HG03103 (cell line): ENCODE results near the gene CCDC78.
"Not testable (repeated sequence)": the region's sequence is repeated elsewhere in the genome, so short reads cannot be mapped to it uniquely, and the experiment has no call there.

Experiments
- ATAC-seq: cut with Tn5 transposase; IDR thresholded peaks from one replicate; pipeline ENCODE4 v1.9.1; 2021; ENCODE audit warnings: low read depth; ENCODE audit not compliant: unreplicated experiment

The CCDC78 gene

GRCh38 chr16:700684-701584 is 25.3 kb downstream of the CCDC78 start:
- ATAC-seq = no peak

GRCh38 chr16:698911-699671 is 27.2 kb downstream of the CCDC78 start:
- no peak for ATAC-seq

- ATAC-seq = no peak
Observed at GRCh38 chr16:695355-696089, 30.7 kb downstream of the CCDC78 start.

- no peak for ATAC-seq
Observed at GRCh38 chr16:694863-695354, 31.3 kb downstream of the CCDC78 start.

- ATAC-seq = no peak
Observed at GRCh38 chr16:694187-694862, 31.9 kb downstream of the CCDC78 start.

- ATAC-seq = no peak
Observed at GRCh38 chr16:693766-694165, 32.5 kb downstream of the CCDC78 start.

- no peak for ATAC-seq
Observed at GRCh38 chr16:693364-693763, 32.9 kb downstream of the CCDC78 start.

- no peak for ATAC-seq
Observed at GRCh38 chr16:692356-693108, 33.7 kb downstream of the CCDC78 start.

- not testable (repeated sequence) for ATAC-seq
Observed at GRCh38 chr16:691242-691641, 35.0 kb downstream of the CCDC78 start.

- ATAC-seq = no peak
Observed at GRCh38 chr16:689175-689897, 36.9 kb downstream of the CCDC78 start.

- no peak for ATAC-seq
Observed at GRCh38 chr16:687499-687898, 38.7 kb downstream of the CCDC78 start.

- no peak for ATAC-seq
Observed at GRCh38 chr16:686459-687260, 39.6 kb downstream of the CCDC78 start.

GRCh38 chr16:685967-686366 is 40.3 kb downstream of the CCDC78 start:
- no peak for ATAC-seq

GRCh38 chr16:684961-685696 is 41.1 kb downstream of the CCDC78 start:
- ATAC-seq = no peak

- peak; percentile 48 for ATAC-seq
Observed at GRCh38 chr16:684071-684794, 42.0 kb downstream of the CCDC78 start, which contains the start of gene JMJD8. TSS of gene JMJD8 (minus strand) at chr16:684334. CDS start at chr16:684319, 15 bp downstream.

- ATAC-seq = no peak
Observed at GRCh38 chr16:683396-684070, 42.7 kb downstream of the CCDC78 start.
